Fibroblast of lung (primary cell): ENCODE data around the gene FKBP4.

ENCODE experiments used
- EZH2 ChIP-seq: IDR thresholded peaks from 2 replicates; pipeline ENCODE4 v1.5.1; 2012; ENCODE audit warnings: low read length, control low read depth, mild to moderate bottlenecking; ENCODE audit errors: missing control alignments
- TF ChIP-seq, protein P1 (sequence below), 2 donors: IDR thresholded peaks in 1 of 2; conservative IDR thresholded peaks in 1 of 2; 1 replicate in 1 of 2; 2 replicates in 1 of 2; pipeline ENCODE4 v1.5.1; 2011 to 2012; ENCODE audit warnings: low read length in 2 of 2, control low read depth in 1 of 2, inconsistent platforms in 1 of 2, low read depth in 1 of 2, mild to moderate bottlenecking in 1 of 2

DNA sequence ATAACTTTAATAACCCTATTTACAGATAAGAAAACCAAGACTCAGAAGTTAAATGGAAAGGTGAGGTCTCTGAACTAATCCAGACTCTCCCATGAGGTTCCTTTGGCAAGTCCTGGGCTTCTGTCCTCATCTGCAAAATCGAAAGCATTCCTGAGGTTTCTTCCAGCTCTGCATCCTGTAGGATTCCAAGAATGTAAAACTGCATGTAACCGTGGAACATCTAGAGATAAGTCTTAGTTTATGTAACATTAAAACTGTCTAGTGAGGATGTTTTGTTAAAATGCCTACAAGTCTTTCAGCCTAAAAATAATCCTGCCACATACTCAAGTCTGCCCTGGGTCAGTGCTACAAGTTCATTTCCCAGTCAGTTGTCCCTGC is 10.4 kb downstream of the FKBP4 start:
- TF ChIP-seq, protein P1, sequence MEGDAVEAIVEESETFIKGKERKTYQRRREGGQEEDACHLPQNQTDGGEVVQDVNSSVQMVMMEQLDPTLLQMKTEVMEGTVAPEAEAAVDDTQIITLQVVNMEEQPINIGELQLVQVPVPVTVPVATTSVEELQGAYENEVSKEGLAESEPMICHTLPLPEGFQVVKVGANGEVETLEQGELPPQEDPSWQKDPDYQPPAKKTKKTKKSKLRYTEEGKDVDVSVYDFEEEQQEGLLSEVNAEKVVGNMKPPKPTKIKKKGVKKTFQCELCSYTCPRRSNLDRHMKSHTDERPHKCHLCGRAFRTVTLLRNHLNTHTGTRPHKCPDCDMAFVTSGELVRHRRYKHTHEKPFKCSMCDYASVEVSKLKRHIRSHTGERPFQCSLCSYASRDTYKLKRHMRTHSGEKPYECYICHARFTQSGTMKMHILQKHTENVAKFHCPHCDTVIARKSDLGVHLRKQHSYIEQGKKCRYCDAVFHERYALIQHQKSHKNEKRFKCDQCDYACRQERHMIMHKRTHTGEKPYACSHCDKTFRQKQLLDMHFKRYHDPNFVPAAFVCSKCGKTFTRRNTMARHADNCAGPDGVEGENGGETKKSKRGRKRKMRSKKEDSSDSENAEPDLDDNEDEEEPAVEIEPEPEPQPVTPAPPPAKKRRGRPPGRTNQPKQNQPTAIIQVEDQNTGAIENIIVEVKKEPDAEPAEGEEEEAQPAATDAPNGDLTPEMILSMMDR (conservative IDR thresholded peaks at IDR 0.05 in 1 of 2, IDR thresholded peaks at IDR 0.05 in 1 of 2; ENCODE audit: low read depth in 1 of 2, low read length in 2 of 2), result no peak
- no peak for TF ChIP-seq EZH2
